ENCODE results near the gene KAT5. TPM values are rescaled to one million over a fixed set of nuclear protein-coding genes. Genes with fewer than 3 reads are reported as not detected.

The KAT5 gene
- total RNA-seq, 1 experiment from 2014 or later = 49.6 TPM

- TF ChIP-seq CTCF (conservative IDR thresholded peaks at IDR 0.05) (no peak), EZH2 (IDR thresholded peaks at IDR 0.05; ENCODE audit: low read depth) (no peak)
- no peak overlapping the region for H2AFZ ChIP-seq
- H3K79me2 ChIP-seq (ENCODE audit: low read depth) = peaks cover 9% of the 10 kb centered on the region
- peaks cover 13% of the 10 kb centered on the region for H3K4me1 ChIP-seq (replicated peaks; ENCODE audit: insufficient read depth)
- no peak overlapping the region for H3K27ac ChIP-seq
- no TSS peak for BruUV-seq (replicated peaks)
- intact Hi-C loops (cut with micrococcal nuclease; ENCODE audit: unreplicated experiment) = no loop called here
- ChIA-PET CTCF (no interaction called here), POLR2A (ENCODE audit: unreplicated experiment) (interaction anchor here (0.6 kb wide), 2 partner anchors 38 to 501 kb away, joined by 3 to 6 read pairs; no protein-coding TSS in a partner anchor)
- 0 out of 2 replicates have a peak, but pooled peaks cover 2% of the 10 kb centered on the region for H3K36me3 ChIP-seq (ENCODE audit: low read depth)
- H3K4me3 ChIP-seq = no peak overlapping the region
- H4K20me1 ChIP-seq (ENCODE audit: insufficient read depth) = peaks cover 5% of the 10 kb centered on the region; the same call in 1 of the 2 replicates
- H3K9me2 ChIP-seq (ENCODE audit: insufficient read depth) = no peaks in the 10 kb centered on the region
- peaks cover 18% of the 10 kb centered on the region; the same call in 1 of the 2 replicates for H3F3A ChIP-seq (ENCODE audit: insufficient read depth, low read depth)
- H3K4me2 ChIP-seq = no peak overlapping the region
- no peak for DNase-seq
- no peaks in the 10 kb centered on the region for H3K9me3 ChIP-seq (ENCODE audit: insufficient read depth, low read depth)
- H3K27me3 ChIP-seq (ENCODE audit: insufficient read depth, low read depth) = no peaks in the 10 kb centered on the region
These were observed 3.6 kb upstream of the KAT5 start for GRCh38 chr11:65708451-65708850.

GRCh38 chr11:65709661-65710060 lies 2.4 kb upstream of the KAT5 start:
- intact Hi-C loops (cut with micrococcal nuclease; ENCODE audit: unreplicated experiment) = loop anchor here (2.0 to 5.0 kb wide), 2 partner anchors 95 to 137 kb away; partner anchors contain the start of genes FAM89B, MAP3K11, PCNX3 and ZNRD2
- H3K9me3 ChIP-seq (ENCODE audit: insufficient read depth, low read depth) = no peaks in the 10 kb centered on the region
- no peak overlapping the region for H3K4me3 ChIP-seq
- H3K79me2 ChIP-seq (ENCODE audit: low read depth) = peaks cover 12% of the 10 kb centered on the region
- no peak overlapping the region for H2AFZ ChIP-seq
- H3K9me2 ChIP-seq (ENCODE audit: insufficient read depth) = no peaks in the 10 kb centered on the region
- peaks cover 18% of the 10 kb centered on the region; the same call in 1 of the 2 replicates for H3F3A ChIP-seq (ENCODE audit: insufficient read depth, low read depth)
- H3K4me2 ChIP-seq = no peak overlapping the region
- no peak for DNase-seq
- H3K36me3 ChIP-seq (ENCODE audit: low read depth) = peaks cover 9% of the 10 kb centered on the region; the same call in 1 of the 2 replicates
- no peak overlapping the region for H3K27ac ChIP-seq
- BruUV-seq (replicated peaks) = no TSS peak
- H3K27me3 ChIP-seq (ENCODE audit: insufficient read depth, low read depth) = no peaks in the 10 kb centered on the region
- TF ChIP-seq CTCF (conservative IDR thresholded peaks at IDR 0.05) (no peak), EZH2 (IDR thresholded peaks at IDR 0.05; ENCODE audit: low read depth) (no peak)
- ChIA-PET CTCF (no interaction called here), POLR2A (ENCODE audit: unreplicated experiment) (no interaction called here)
- H3K4me1 ChIP-seq (replicated peaks; ENCODE audit: insufficient read depth) = peaks cover 13% of the 10 kb centered on the region
- peaks cover 5% of the 10 kb centered on the region for H4K20me1 ChIP-seq (ENCODE audit: insufficient read depth)

GRCh38 chr11:65710421-65710820 lies 1.6 kb upstream of the KAT5 start:
- CTCF ChIA-PET = no interaction called here
- Histone ChIP-seq H3K4me3 (no peak overlapping the region), H2AFZ (no peak overlapping the region), H3K4me2 (0 out of 2 replicates have a peak overlapping the region, but pooled peaks have one; percentile 82), H3K4me1 (replicated peaks; ENCODE audit: insufficient read depth) (peaks cover 13% of the 10 kb centered on the region), H3K27me3 (ENCODE audit: insufficient read depth, low read depth) (no peaks in the 10 kb centered on the region), H3K79me2 (ENCODE audit: low read depth) (peaks cover 12% of the 10 kb centered on the region), H3K9me2 (ENCODE audit: insufficient read depth) (no peaks in the 10 kb centered on the region), H3K36me3 (ENCODE audit: low read depth) (peaks cover 9% of the 10 kb centered on the region; the same call in 1 of the 2 replicates), H3K9me3 (ENCODE audit: insufficient read depth, low read depth) (no peaks in the 10 kb centered on the region), H4K20me1 (ENCODE audit: insufficient read depth) (peaks cover 5% of the 10 kb centered on the region), H3F3A (ENCODE audit: insufficient read depth, low read depth) (peaks cover 23% of the 10 kb centered on the region; the same call in 1 of the 2 replicates), H3K27ac (no peak overlapping the region)
- POLR2A ChIA-PET (ENCODE audit: unreplicated experiment) = no interaction called here
- intact Hi-C loops (cut with micrococcal nuclease; ENCODE audit: unreplicated experiment) = loop anchor here (2.0 to 5.0 kb wide), 2 partner anchors 96 to 138 kb away; partner anchors contain the start of genes FAM89B, MAP3K11, PCNX3 and ZNRD2
- BruUV-seq (replicated peaks) = no TSS peak
- DNase-seq = no peak
- TF ChIP-seq CTCF (conservative IDR thresholded peaks at IDR 0.05) = no peak
- TF ChIP-seq EZH2 (IDR thresholded peaks at IDR 0.05; ENCODE audit: low read depth) = no peak
